ENCODE results near the gene CORIN.

CORIN gene

DNA sequence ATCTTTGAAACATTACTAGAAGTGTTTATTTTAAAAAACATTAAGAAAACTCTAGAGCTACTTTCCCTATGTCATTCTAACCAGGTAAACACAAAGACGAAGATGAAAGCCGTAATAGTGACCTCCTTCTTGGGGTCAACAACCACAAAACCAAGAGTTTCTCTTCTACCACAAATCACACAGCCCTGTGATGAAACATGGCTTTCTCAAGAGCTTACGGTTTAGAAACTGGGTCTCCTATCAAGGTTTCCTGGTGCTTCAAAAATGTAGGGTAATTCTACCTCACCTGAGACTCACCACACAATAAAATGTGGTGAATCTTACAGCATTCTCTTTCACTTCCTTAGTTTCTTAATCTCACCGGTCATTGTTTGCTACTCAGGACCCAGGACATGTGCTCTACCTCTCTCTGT is 50.9 kb downstream of the CORIN start:
- Histone ChIP-seq H3K27ac (ENCODE audit: poor library complexity, severe bottlenecking) (no peak overlapping the region), H3K4me1 (ENCODE audit: insufficient read depth, poor library complexity, severe bottlenecking) (no peaks in the 10 kb centered on the region), H3K36me3 (ENCODE audit: low read depth) (no peaks in the 10 kb centered on the region), H3K9me3 (ENCODE audit: severe bottlenecking) (no peaks in the 10 kb centered on the region), H3K4me3 (ENCODE audit: severe bottlenecking) (no peak overlapping the region), H3K27me3 (ENCODE audit: insufficient read depth, poor library complexity, severe bottlenecking) (peaks cover 2% of the 10 kb centered on the region)
- ATAC-seq (ENCODE audit: low read depth) (no peak), DNase-seq (ENCODE audit: low spot score) (no peak)
- TF ChIP-seq, protein P1, sequence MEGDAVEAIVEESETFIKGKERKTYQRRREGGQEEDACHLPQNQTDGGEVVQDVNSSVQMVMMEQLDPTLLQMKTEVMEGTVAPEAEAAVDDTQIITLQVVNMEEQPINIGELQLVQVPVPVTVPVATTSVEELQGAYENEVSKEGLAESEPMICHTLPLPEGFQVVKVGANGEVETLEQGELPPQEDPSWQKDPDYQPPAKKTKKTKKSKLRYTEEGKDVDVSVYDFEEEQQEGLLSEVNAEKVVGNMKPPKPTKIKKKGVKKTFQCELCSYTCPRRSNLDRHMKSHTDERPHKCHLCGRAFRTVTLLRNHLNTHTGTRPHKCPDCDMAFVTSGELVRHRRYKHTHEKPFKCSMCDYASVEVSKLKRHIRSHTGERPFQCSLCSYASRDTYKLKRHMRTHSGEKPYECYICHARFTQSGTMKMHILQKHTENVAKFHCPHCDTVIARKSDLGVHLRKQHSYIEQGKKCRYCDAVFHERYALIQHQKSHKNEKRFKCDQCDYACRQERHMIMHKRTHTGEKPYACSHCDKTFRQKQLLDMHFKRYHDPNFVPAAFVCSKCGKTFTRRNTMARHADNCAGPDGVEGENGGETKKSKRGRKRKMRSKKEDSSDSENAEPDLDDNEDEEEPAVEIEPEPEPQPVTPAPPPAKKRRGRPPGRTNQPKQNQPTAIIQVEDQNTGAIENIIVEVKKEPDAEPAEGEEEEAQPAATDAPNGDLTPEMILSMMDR (IDR thresholded peaks at IDR 0.05; ENCODE audit: poor library complexity, severe bottlenecking): no peak

DNA sequence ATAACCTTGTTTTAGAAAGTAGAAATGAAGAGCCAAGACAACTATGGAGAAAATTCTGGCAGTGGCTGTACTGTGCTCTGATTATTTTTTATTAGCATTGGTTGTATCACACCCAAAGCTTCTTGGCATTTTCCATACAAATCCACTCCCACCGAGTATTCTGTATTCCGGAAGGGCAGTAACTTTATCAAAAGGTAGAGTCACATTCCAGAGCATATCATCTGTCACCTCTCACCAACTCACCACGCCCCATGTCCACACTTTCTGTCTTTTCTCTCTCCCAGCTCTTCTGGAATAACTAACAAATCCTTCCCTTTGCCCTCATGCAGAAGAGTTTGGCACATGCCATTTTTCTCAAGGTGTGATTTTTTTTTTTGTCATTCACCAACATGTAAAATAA is 52.7 kb downstream of the CORIN start:
- Histone ChIP-seq H3K36me3 (ENCODE audit: low read depth) (no peaks in the 10 kb centered on the region), H3K4me1 (ENCODE audit: insufficient read depth, poor library complexity, severe bottlenecking) (no peaks in the 10 kb centered on the region), H3K4me3 (ENCODE audit: severe bottlenecking) (no peak overlapping the region), H3K9me3 (ENCODE audit: severe bottlenecking) (no peaks in the 10 kb centered on the region), H3K27me3 (ENCODE audit: insufficient read depth, poor library complexity, severe bottlenecking) (peaks cover 2% of the 10 kb centered on the region), H3K27ac (ENCODE audit: poor library complexity, severe bottlenecking) (no peak overlapping the region)
- TF ChIP-seq, protein P1 (IDR thresholded peaks at IDR 0.05; ENCODE audit: poor library complexity, severe bottlenecking): no peak
- ATAC-seq (ENCODE audit: low read depth) (no peak), DNase-seq (ENCODE audit: low spot score) (no peak)

DNA sequence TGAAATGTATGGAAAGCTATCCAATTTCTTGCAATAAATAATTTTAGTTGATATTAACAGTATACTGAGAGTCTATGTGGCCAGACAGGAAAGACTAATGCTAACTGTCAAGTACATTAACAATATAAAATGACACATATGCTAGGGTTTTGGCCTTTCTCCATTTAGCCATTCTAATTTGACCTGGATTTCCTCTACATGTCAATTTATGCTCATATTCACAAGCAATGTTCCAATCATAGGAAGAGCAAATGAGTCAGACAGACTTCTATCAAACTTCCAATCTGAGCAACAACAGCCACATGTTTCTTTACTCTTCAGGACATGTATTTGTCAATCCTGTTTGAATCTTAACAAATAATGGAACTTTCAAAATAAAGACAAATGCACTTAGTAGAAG is 53.6 kb downstream of the CORIN start:
- no peak for DNase-seq (ENCODE audit: low spot score)
- TF ChIP-seq, protein P1 (IDR thresholded peaks at IDR 0.05; ENCODE audit: poor library complexity, severe bottlenecking): no peak
- Histone ChIP-seq H3K4me3 (ENCODE audit: severe bottlenecking) (no peak overlapping the region), H3K36me3 (ENCODE audit: low read depth) (no peaks in the 10 kb centered on the region), H3K4me1 (ENCODE audit: insufficient read depth, poor library complexity, severe bottlenecking) (no peaks in the 10 kb centered on the region), H3K27ac (ENCODE audit: poor library complexity, severe bottlenecking) (no peak overlapping the region), H3K27me3 (ENCODE audit: insufficient read depth, poor library complexity, severe bottlenecking) (peaks cover 2% of the 10 kb centered on the region), H3K9me3 (ENCODE audit: severe bottlenecking) (no peaks in the 10 kb centered on the region)
- ATAC-seq (ENCODE audit: low read depth): no peak

DNA sequence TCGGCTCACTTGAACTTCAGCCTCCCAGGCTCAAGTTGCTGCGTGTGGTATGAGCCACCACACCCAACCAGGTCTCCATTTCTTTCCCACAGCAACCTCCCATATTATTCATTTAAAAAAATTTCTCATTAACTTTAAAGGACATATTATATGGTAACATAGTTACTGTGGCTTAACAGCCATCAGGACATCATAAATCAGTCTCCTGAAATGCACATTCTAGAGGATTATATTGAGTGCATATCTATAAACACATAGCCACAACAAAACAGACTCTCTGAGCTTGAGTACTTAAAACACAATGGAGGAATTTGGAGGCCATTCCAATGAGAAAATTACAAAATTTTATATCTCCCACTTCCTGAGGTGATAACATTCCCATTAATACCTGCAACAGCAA is 61.5 kb downstream of the CORIN start:
- TF ChIP-seq, protein P1 (IDR thresholded peaks at IDR 0.05; ENCODE audit: poor library complexity, severe bottlenecking): no peak
- Histone ChIP-seq H3K27ac (ENCODE audit: poor library complexity, severe bottlenecking) (no peak overlapping the region), H3K4me3 (ENCODE audit: severe bottlenecking) (no peak overlapping the region), H3K36me3 (ENCODE audit: low read depth) (no peaks in the 10 kb centered on the region), H3K27me3 (ENCODE audit: insufficient read depth, poor library complexity, severe bottlenecking) (no peaks in the 10 kb centered on the region), H3K9me3 (ENCODE audit: severe bottlenecking) (no peaks in the 10 kb centered on the region), H3K4me1 (ENCODE audit: insufficient read depth, poor library complexity, severe bottlenecking) (no peaks in the 10 kb centered on the region)
- DNase-seq (ENCODE audit: low spot score): no peak
- no peak for ATAC-seq (ENCODE audit: low read depth)

DNA sequence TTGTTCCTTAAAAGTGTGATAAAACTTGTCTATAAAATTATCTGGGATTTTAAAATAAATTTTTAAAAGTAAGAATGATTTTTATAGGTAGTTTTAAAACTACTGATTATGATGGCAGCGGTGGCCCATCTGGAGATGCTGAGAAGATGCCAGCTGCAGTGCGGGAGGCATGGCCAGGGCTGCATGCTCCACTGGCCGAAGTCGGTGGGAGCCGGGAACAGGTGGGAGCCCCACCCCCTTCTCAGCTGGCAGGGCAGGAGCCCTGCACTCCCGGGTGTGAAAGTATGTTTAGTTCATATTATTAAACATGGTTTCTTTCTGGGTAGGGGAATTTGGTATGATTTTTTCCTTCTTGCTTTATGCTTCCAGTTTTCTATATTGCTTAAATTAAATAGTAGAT is 63.8 kb downstream of the CORIN start:
- Histone ChIP-seq H3K4me3 (ENCODE audit: severe bottlenecking) (no peak overlapping the region), H3K9me3 (ENCODE audit: severe bottlenecking) (no peaks in the 10 kb centered on the region), H3K4me1 (ENCODE audit: insufficient read depth, poor library complexity, severe bottlenecking) (no peaks in the 10 kb centered on the region), H3K36me3 (ENCODE audit: low read depth) (no peaks in the 10 kb centered on the region), H3K27ac (ENCODE audit: poor library complexity, severe bottlenecking) (no peak overlapping the region), H3K27me3 (ENCODE audit: insufficient read depth, poor library complexity, severe bottlenecking) (no peaks in the 10 kb centered on the region)
- ATAC-seq (ENCODE audit: low read depth): no peak
- DNase-seq (ENCODE audit: low spot score): no peak
- TF ChIP-seq, protein P1 (IDR thresholded peaks at IDR 0.05; ENCODE audit: poor library complexity, severe bottlenecking): no peak

Data from RWPE2 (cell line).